K562 (cell line): ENCODE results near the gene HOXD4. TPM values are rescaled to one million over a fixed set of nuclear protein-coding genes. Genes with fewer than 3 reads are reported as not detected.

Experiments used
- ATAC-seq: fragments of 200-7000 bp; cut with Tn5 transposase; 3 replicates; pipeline ENCODE4 v1.9.1; 2020; ENCODE audit warnings: moderate library complexity
- BruUV-seq: library from RNA; stranded (reverse); fragments of 400-500 nt; replicated peaks from 2 replicates; lab custom pipeline; 2021; lab: Mats Ljungman, UMichigan
- CTCF ChIA-PET: fragments of 300-600 bp; formaldehyde crosslinking; extraction: SDS; loops from one replicate; lab custom pipeline; 2021; ENCODE audit warnings: low intra/inter-chr PET ratio; lab: Yijun Ruan, JAX
- POLR2A ChIA-PET: fragments of 300-600, 350-650 bp; sonication (Branson Sonifier 250); formaldehyde crosslinking; extraction: SDS; loops from one replicate; lab custom pipeline; 2021; ENCODE audit warnings: antibody characterized with exemption, inconsistent platforms; lab: Yijun Ruan, JAX
- DNase-seq, 4 experiments: peaks; one replicate each; pipeline versions ENCODE4 v3.0.0 to v3.0.0-alpha.2; 2011 to 2018; ENCODE audit warnings: low spot score in 3 of 4, mixed read lengths in 3 of 4; ENCODE audit errors: extremely low read depth in 1 of 4
- FAIRE-seq: peaks from 2 replicates; lab custom pipeline; 2011; peaks lifted over from hg19 to GRCh38; lab: Jason Lieb, UNC
- H2AFZ ChIP-seq: 2 replicates; pipeline ENCODE4 v1.6.0; 2011; ENCODE audit warnings: low read depth, low read length, control low read depth, inconsistent platforms
- H3K27ac ChIP-seq: fragments of 200-600 bp; 3 replicates; pipeline ENCODE4 v1.8.0; 2011; ENCODE audit warnings: low read depth, mild to moderate bottlenecking, control low read depth, inconsistent platforms, low read length, moderate library complexity, mixed read lengths; ENCODE audit errors: extremely low read depth
- H3K27me3 ChIP-seq, 2 experiments: fragments of 300-600 bp in 1 of 2; 2 replicates in 1 of 2; 3 replicates in 1 of 2; pipeline versions ENCODE4 v1.6.0 to v1.8.0; 2011; ENCODE audit warnings: inconsistent platforms in 2 of 2, low read length in 2 of 2, mild to moderate bottlenecking in 1 of 2, mixed read lengths in 1 of 2, moderate library complexity in 1 of 2; ENCODE audit not compliant: control insufficient read depth in 2 of 2, insufficient read depth in 2 of 2
- H3K36me3 ChIP-seq: fragments of 300-600 bp; 3 replicates; pipeline ENCODE4 v1.8.0; 2011; ENCODE audit warnings: mild to moderate bottlenecking, low read length, inconsistent platforms; ENCODE audit not compliant: control insufficient read depth, insufficient read depth
- H3K4me1 ChIP-seq, 2 experiments: fragments of 200-600 bp in 1 of 2; replicated peaks in 1 of 2; 2 replicates in 1 of 2; 3 replicates in 1 of 2; pipeline versions ENCODE4 v1.5.1 to v1.8.0; 2011; ENCODE audit warnings: inconsistent platforms in 2 of 2, low read length in 2 of 2, mild to moderate bottlenecking in 1 of 2, mixed read lengths in 1 of 2, moderate library complexity in 1 of 2; ENCODE audit not compliant: control insufficient read depth in 2 of 2, insufficient read depth in 2 of 2
- H3K4me2 ChIP-seq: 2 replicates; pipeline ENCODE4 v1.6.1; 2011; ENCODE audit warnings: low read length, control low read depth, inconsistent platforms, mixed read lengths; ENCODE audit not compliant: insufficient read depth
- H3K4me3 ChIP-seq: fragments of 200-600 bp; sonication (generic), shearing (Covaris generic); 2 replicates; pipeline ENCODE4 v1.5.1; 2016; ENCODE audit warnings: control low read depth, inconsistent platforms
- H3K79me2 ChIP-seq: fragments of 200-600 bp; 3 replicates; pipeline ENCODE4 v1.8.0; 2011; ENCODE audit warnings: low read length, inconsistent platforms; ENCODE audit not compliant: control insufficient read depth, insufficient read depth
- H3K9ac ChIP-seq, 2 experiments: 2 replicates each; pipeline versions ENCODE4 v1.6.0 to v1.6.1; 2011; ENCODE audit warnings: low read depth in 2 of 2, low read length in 2 of 2, control low read depth in 1 of 2, inconsistent platforms in 1 of 2, mild to moderate bottlenecking in 1 of 2, mixed read lengths in 1 of 2; ENCODE audit not compliant: insufficient read depth in 1 of 2
- H3K9me1 ChIP-seq: one replicate; pipeline ENCODE4 v1.6.0; 2011; ENCODE audit warnings: inconsistent platforms, mild to moderate bottlenecking, low read length, moderate library complexity; ENCODE audit not compliant: control insufficient read depth, insufficient read depth
- H3K9me3 ChIP-seq: replicated peaks from 2 replicates; pipeline ENCODE4 v1.5.1; 2011; ENCODE audit warnings: low read depth, low read length, inconsistent platforms; ENCODE audit not compliant: control insufficient read depth, insufficient read depth
- H4K20me1 ChIP-seq: replicated peaks from 2 replicates; pipeline ENCODE4 v1.6.1; 2011; ENCODE audit warnings: low read length, inconsistent platforms, mixed read lengths; ENCODE audit not compliant: control insufficient read depth, insufficient read depth
- E2F3 ChIP-seq: fragments of 250-450 bp; sonication (Bioruptor Pico); IDR thresholded peaks from 2 replicates; pipeline ENCODE4 v1.4.0; 2020; ENCODE audit warnings: mild to moderate bottlenecking
- ETV6 ChIP-seq, 3 experiments: fragments of 150-350 bp in 1 of 3; sonication (generic) in 1 of 3; formaldehyde crosslinking in 1 of 3; IDR thresholded peaks; 2 replicates each; pipeline versions ENCODE4 v1.6.1 to v1.8.0; 2014 to 2022; ENCODE audit warnings: borderline replicate concordance in 2 of 3, low read depth in 2 of 3, antibody characterized with exemption in 1 of 3, low read length in 1 of 3, mild to moderate bottlenecking in 1 of 3, missing genetic modification reagents in 1 of 3
- IRF2 ChIP-seq: sonication (generic); formaldehyde crosslinking; IDR thresholded peaks from 2 replicates; pipeline ENCODE4 v1.8.1; 2022; ENCODE audit warnings: mild to moderate bottlenecking, missing genetic modification reagents
- MCM3 ChIP-seq: fragments of 450-650 bp; IDR thresholded peaks from 2 replicates; pipeline ENCODE4 v1.6.1; 2016
- NCOA6 ChIP-seq: fragments of 450-650 bp; IDR thresholded peaks from 2 replicates; pipeline ENCODE4 v1.6.1; 2017; ENCODE audit warnings: mild to moderate bottlenecking
- PHB2 ChIP-seq: fragments of 450-650 bp; IDR thresholded peaks from 2 replicates; pipeline ENCODE4 v1.6.1; 2017; ENCODE audit warnings: low read depth
- PURB ChIP-seq: sonication (generic); formaldehyde crosslinking; IDR thresholded peaks from 2 replicates; pipeline ENCODE4 v1.9.0; 2021; ENCODE audit warnings: low read depth, mild to moderate bottlenecking, missing genetic modification reagents
- RBM22 ChIP-seq: fragments of 200-400 bp; formaldehyde crosslinking; IDR thresholded peaks from 2 replicates; pipeline ENCODE4 v1.6.1; 2018; ENCODE audit warnings: low read length, low read depth; ENCODE audit not compliant: poor library complexity, severe bottlenecking
- SIX5 ChIP-seq, 2 experiments: IDR thresholded peaks; 2 replicates each; pipeline ENCODE4 v1.6.1; 2011; ENCODE audit warnings: low read length in 2 of 2, borderline replicate concordance in 1 of 2, low read depth in 1 of 2, mild to moderate bottlenecking in 1 of 2, moderate library complexity in 1 of 2; ENCODE audit not compliant: insufficient read depth in 1 of 2
- TARDBP ChIP-seq: fragments of 450-650 bp; IDR thresholded peaks from 2 replicates; pipeline ENCODE4 v1.6.1; 2016
- THAP12 ChIP-seq: fragments of 250-450 bp; sonication (Bioruptor Pico); IDR thresholded peaks from 2 replicates; pipeline ENCODE4 v1.9.0; 2021; ENCODE audit warnings: mild to moderate bottlenecking, inconsistent platforms
- ZKSCAN3 ChIP-seq: fragments of 250-450 bp; sonication (Bioruptor Pico); IDR thresholded peaks from 2 replicates; pipeline ENCODE4 v1.4.0; 2020
- ZKSCAN8 ChIP-seq: fragments of 200-800 bp; sonication (Bioruptor generic); IDR thresholded peaks from 2 replicates; pipeline ENCODE4 v1.6.1; 2016; ENCODE audit warnings: missing genetic modification characterization, missing compliant biosample characterization
- ZNF212 ChIP-seq: fragments of 450-650 bp; formaldehyde crosslinking; IDR thresholded peaks from 2 replicates; pipeline ENCODE4 v1.4.0; 2020; ENCODE audit warnings: mild to moderate bottlenecking
- ZNF764 ChIP-seq: fragments of 250-450 bp; sonication (Bioruptor Pico); IDR thresholded peaks from 2 replicates; pipeline ENCODE4 v1.4.0; 2020; ENCODE audit warnings: low read depth, mild to moderate bottlenecking, moderate library complexity
- WGBS: fragments of 100-300 bp; shearing (Covaris generic); methylation state at CpG from one replicate; pipeline ENCODE4 v1.1.6; 2016; ENCODE audit warnings: low coverage, mixed read lengths; ENCODE audit not compliant: insufficient coverage; ENCODE audit errors: missing lambda C conversion rate; 5-methylcytosine and 5-hydroxymethylcytosine counted together
- in situ Hi-C: fragments of 300-500 bp; cut with MboI; formaldehyde crosslinking; loops from 4 replicates; pipeline ENCODE4 v1.15.0; 2018; ENCODE audit warnings: inconsistent platforms, mixed read lengths
- intact Hi-C: fragments of 100-400 bp; cut with micrococcal nuclease; formaldehyde crosslinking; loops from 2 replicates; pipeline ENCODE4 v1.14.2; 2022
- polyA plus RNA-seq, 8 experiments: library from polyadenylated mRNA; depleted of rRNA in 4 of 8; stranded (reverse) in 5 of 8; unstranded in 3 of 8; fragments of >200 nt; fragmentation: Nextera tagmentation in 2 of 8; fragmentation: Illumina TruSeq in 1 of 8; extraction: Ambion mirVana in 2 of 8; extraction: Trizol in 1 of 8; gene quantifications; 2 replicates each; pipeline versions ENCODE4 v1.2.1 to v1.2.3, GENCODE V29; 2011 to 2014; ENCODE audit warnings: inconsistent platforms in 1 of 8, missing spikeins in 1 of 8
- total RNA-seq, 7 experiments: library from RNA; depleted of rRNA in 6 of 7; stranded (reverse); fragments of >200 nt in 6 of 7; fragmentation: Illumina TruSeq in 2 of 7; extraction: Trizol in 2 of 7; gene quantifications; 2 replicates each; pipeline versions ENCODE4 v1.2.1 to v1.2.3, GENCODE V29; 2011 to 2021; ENCODE audit warnings: low replicate concordance in 1 of 7
- TF ChIP-seq, protein P1 (sequence below): fragments of 250-450 bp; sonication (Bioruptor Pico); IDR thresholded peaks from 2 replicates; pipeline ENCODE4 v1.8.0; 2021; ENCODE audit warnings: moderate library complexity, mild to moderate bottlenecking, inconsistent platforms

HOXD4 gene
- total and polyA plus RNA-seq, 9 of the 15 experiments (the other 6 are each of a cell fraction or from before 2014, with no cell fraction given), result not detected

GRCh38 chr2:176186024-176186423, 34.7 kb downstream of the HOXD4 start:
- Histone ChIP-seq H3K4me2 (no peak overlapping the region), H3K27me3 (peaks cover 41 to 59% of the 10 kb centered on the region in 2 experiments), H3K9me3 (no peaks in the 10 kb centered on the region), H3K9me1 (no peaks in the 10 kb centered on the region), H3K4me1 (peaks cover 0 to 13% of the 10 kb centered on the region in 2 experiments; a peak in 2 of 5 replicates), H2AFZ (no peak overlapping the region), H3K4me3 (no peak overlapping the region), H3K79me2 (no peaks in the 10 kb centered on the region), H4K20me1 (no peaks in the 10 kb centered on the region), H3K36me3 (no peaks in the 10 kb centered on the region), H3K9ac (no peak overlapping the region), H3K27ac (no peak overlapping the region)
- intact Hi-C loops, result no loop called here
- WGBS, result 0% methylated on average over 2 of the region's 2 CpGs
- ATAC-seq (no peak), FAIRE-seq (no peak), DNase-seq (no peak)
- in situ Hi-C loops, result no loop called here
- BruUV-seq, result no TSS peak
- CTCF ChIA-PET, result no interaction called here
- POLR2A ChIA-PET, result interaction anchor here (0.6 to 1.8 kb wide), 4 partner anchors 8 to 1494 kb away, joined by 3 to 4 read pairs (median 3); no protein-coding TSS in a partner anchor
- TF ChIP-seq NCOA6 (no peak), E2F3 (CRISPR knock-in tag) (no peak), THAP12 (CRISPR knock-in tag) (no peak), TARDBP (no peak), RBM22 (no peak), SIX5 (IDR thresholded peaks at IDR 0.05; ENCODE audit: borderline replicate concordance in 1 of 2, insufficient read depth in 1 of 2, low read depth in 1 of 2, low read length in 2 of 2) (no peak), ZKSCAN8 (CRISPR knock-in tag) (no peak), PHB2 (no peak), PURB (CRISPR knock-in tag) (no peak), ZNF764 (CRISPR knock-in tag) (no peak), IRF2 (CRISPR knock-in tag) (no peak), ZNF212 (no peak), MCM3 (no peak), ETV6 (IDR thresholded peaks at IDR 0.05; ENCODE audit: borderline replicate concordance in 1 of 2, low read depth in 2 of 2, low read length in 1 of 2) (no peak), ETV6 (CRISPR knock-in tag; IDR thresholded peaks at IDR 0.05; ENCODE audit: borderline replicate concordance) (no peak), ZKSCAN3 (no peak)
- TF ChIP-seq, protein P1, sequence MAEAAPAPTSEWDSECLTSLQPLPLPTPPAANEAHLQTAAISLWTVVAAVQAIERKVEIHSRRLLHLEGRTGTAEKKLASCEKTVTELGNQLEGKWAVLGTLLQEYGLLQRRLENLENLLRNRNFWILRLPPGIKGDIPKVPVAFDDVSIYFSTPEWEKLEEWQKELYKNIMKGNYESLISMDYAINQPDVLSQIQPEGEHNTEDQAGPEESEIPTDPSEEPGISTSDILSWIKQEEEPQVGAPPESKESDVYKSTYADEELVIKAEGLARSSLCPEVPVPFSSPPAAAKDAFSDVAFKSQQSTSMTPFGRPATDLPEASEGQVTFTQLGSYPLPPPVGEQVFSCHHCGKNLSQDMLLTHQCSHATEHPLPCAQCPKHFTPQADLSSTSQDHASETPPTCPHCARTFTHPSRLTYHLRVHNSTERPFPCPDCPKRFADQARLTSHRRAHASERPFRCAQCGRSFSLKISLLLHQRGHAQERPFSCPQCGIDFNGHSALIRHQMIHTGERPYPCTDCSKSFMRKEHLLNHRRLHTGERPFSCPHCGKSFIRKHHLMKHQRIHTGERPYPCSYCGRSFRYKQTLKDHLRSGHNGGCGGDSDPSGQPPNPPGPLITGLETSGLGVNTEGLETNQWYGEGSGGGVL (CRISPR knock-in tag), result no peak
